Pancreas (tissue), 10 donors: Measurements from ENCODE around the gene AP4E1. TPM values are rescaled to one million over a fixed set of nuclear protein-coding genes. Genes with fewer than 3 reads are reported as not detected.

Experiments
- ATAC-seq, 4 donors: fragments of 200-7000 bp; cut with Tn5 transposase; one replicate each; pipeline versions ENCODE4 v1.8.0 to v1.9.1; 2020; ENCODE audit warnings: mild to moderate bottlenecking in 4 of 4, moderate library complexity in 4 of 4
- DNase-seq, 6 donors: peaks; one replicate each; pipeline ENCODE4 v3.0.0-alpha.2; 2020
- FAIRE-seq: peaks from 2 replicates; lab custom pipeline; 2012; peaks lifted over from hg19 to GRCh38; lab: Jason Lieb, UNC
- H3K27ac ChIP-seq, 4 donors: fragments of 200-600 bp; sonication (generic); 1 replicate in 3 of 4; 2 replicates in 1 of 4; pipeline versions ENCODE4 v1.5.0 to v1.8.0; 2020
- H3K27me3 ChIP-seq, 4 donors: fragments of 200-600 bp; one replicate each; pipeline ENCODE4 v1.8.0; 2021
- H3K36me3 ChIP-seq, 3 donors: fragments of 200-600 bp; sonication (generic) in 1 of 3; one replicate each; pipeline versions ENCODE4 v1.5.0 to v1.8.0; 2020 to 2021
- H3K4me1 ChIP-seq, 3 donors: fragments of 200-600 bp; one replicate each; pipeline ENCODE4 v1.8.0; 2021
- H3K4me3 ChIP-seq, 4 donors: fragments of 200-600 bp; sonication (generic) in 2 of 4; one replicate each; pipeline versions ENCODE4 v1.5.0 to v1.8.0; 2020 to 2021
- H3K9me3 ChIP-seq, 4 donors: fragments of 200-600 bp; one replicate each; pipeline ENCODE4 v1.8.0; 2021
- CTCF ChIP-seq, 4 donors: fragments of 200-600 bp; sonication (generic) in 3 of 4; IDR thresholded peaks; one replicate each; pipeline versions ENCODE4 v1.5.0 to v1.8.0; 2021; ENCODE audit warnings: antibody characterized with exemption in 4 of 4
- WGBS, 2 donors: extraction: QIAGEN DNeasy Blood & Tissue Kit; methylation state at CpG; one replicate each; pipeline ENCODE4 v1.1.7; 2013; 5-methylcytosine and 5-hydroxymethylcytosine counted together
- intact Hi-C, 3 donors: fragments of 100-400 bp; cut with DNase I; formaldehyde crosslinking; loops; one replicate each; pipeline versions ENCODE4 v1.11.1 to v1.14.2; 2022
- polyA plus RNA-seq, 2 donors: library from polyadenylated mRNA; stranded (reverse); fragments of 200-250 nt; gene quantifications; one replicate each; pipeline ENCODE4 v1.2.3, GENCODE V29; 2013
- total RNA-seq, 6 donors: library from RNA; stranded (reverse); fragmentation: NEBNext Ultra II Directional in 4 of 6; extraction: Animal tissue kit (Norgen Biotek cat#: 25700) in 4 of 6; gene quantifications; one replicate each; pipeline versions ENCODE4 v1.2.1 to v1.2.4, GENCODE V29; 2021 to 2023
- donor health status: healthy with polysubstance abuse.
- donor health status: DM: no; HTN: no; CAD: no; lungs with moderate emphysema.
- donor health status: DM: no; HTN: no; CAD: no.
- donor health status: control.
- donor health status: control.
- donor health status: Bipolar disorder and iron deficiency.
- donor health status: DM: yes; HTN: yes; CAD: no.
- donor health status: DM: no; HTN: no; CAD: no.
- donor health status: DM: no; HTN: no; CAD: no.
- donor health status: DM: yes; HTN: yes; CAD: no.

AP4E1 gene
- total and polyA plus RNA-seq, 8 donors, result 1.1 to 4.8 (median 2.4) TPM

- FAIRE-seq, result no peak
- no peak for ATAC-seq
- intact Hi-C loops, result no loop called here
- H3K27ac ChIP-seq, result no peak overlapping the region
- 90 to 95% methylated on average over 2 of the region's 2 CpGs for WGBS, 2 donors
- H3K9me3 ChIP-seq, result no peaks in the 10 kb centered on the region
- no peak for DNase-seq
- no peaks in the 10 kb centered on the region for H3K27me3 ChIP-seq
- H3K4me3 ChIP-seq, result no peak overlapping the region
- H3K4me1 ChIP-seq, result peaks cover 0 to 14% (median 0%) of the 10 kb centered on the region in 3 donors
- no peak for TF ChIP-seq CTCF (IDR thresholded peaks at IDR 0.05)
- H3K36me3 ChIP-seq, result no peaks in the 10 kb centered on the region
Measured at GRCh38 chr15:50886611-50887345, 21.7 kb upstream of the AP4E1 start.

- 83 to 88% methylated on average over 3 of the region's 3 CpGs for WGBS, 2 donors
- intact Hi-C loops, result no loop called here
- ATAC-seq (no peak), FAIRE-seq (no peak), DNase-seq (no peak)
- Histone ChIP-seq H3K9me3 (no peaks in the 10 kb centered on the region), H3K4me1 (peaks cover 0 to 14% (median 0%) of the 10 kb centered on the region in 3 donors), H3K27ac (no peak overlapping the region), H3K27me3 (no peaks in the 10 kb centered on the region), H3K4me3 (no peak overlapping the region), H3K36me3 (no peaks in the 10 kb centered on the region)
- TF ChIP-seq CTCF (IDR thresholded peaks at IDR 0.05), result no peak
Measured at GRCh38 chr15:50888054-50888453, 20.4 kb upstream of the AP4E1 start.

GRCh38 chr15:50889589-50889988 lies 18.9 kb upstream of the AP4E1 start:
- H3K4me1 ChIP-seq, result peaks cover 0 to 8% (median 0%) of the 10 kb centered on the region in 3 donors
- TF ChIP-seq CTCF (IDR thresholded peaks at IDR 0.05), result no peak
- H3K36me3 ChIP-seq, result no peaks in the 10 kb centered on the region
- ATAC-seq (no peak), FAIRE-seq (no peak), DNase-seq (no peak)
- H3K4me3 ChIP-seq, result no peak overlapping the region
- no peaks in the 10 kb centered on the region for H3K27me3 ChIP-seq
- H3K9me3 ChIP-seq, result no peaks in the 10 kb centered on the region
- 97% methylated on average over 9 of the region's 9 CpGs for WGBS, 2 donors
- intact Hi-C loops, result no loop called here
- H3K27ac ChIP-seq, result no peak overlapping the region

- ATAC-seq (no peak), FAIRE-seq (no peak), DNase-seq (no peak)
- Histone ChIP-seq H3K27ac (no peak overlapping the region), H3K36me3 (no peaks in the 10 kb centered on the region), H3K9me3 (no peaks in the 10 kb centered on the region), H3K4me3 (no peak overlapping the region), H3K27me3 (no peaks in the 10 kb centered on the region), H3K4me1 (no peaks in the 10 kb centered on the region)
- WGBS, 2 donors, result 95 to 97% methylated on average over 5 of the region's 5 CpGs
- no peak for TF ChIP-seq CTCF (IDR thresholded peaks at IDR 0.05)
- intact Hi-C loops, result no loop called here
Measured at GRCh38 chr15:50890751-50891150, 17.7 kb upstream of the AP4E1 start.

GRCh38 chr15:50891159-50891558 lies 17.3 kb upstream of the AP4E1 start:
- H3K27ac ChIP-seq, result no peak overlapping the region
- 95 to 100% methylated on average over 1 of the region's 1 CpG for WGBS, 2 donors
- no peaks in the 10 kb centered on the region for H3K9me3 ChIP-seq
- no peak for TF ChIP-seq CTCF (IDR thresholded peaks at IDR 0.05)
- no peak for ATAC-seq
- no peak for DNase-seq
- H3K27me3 ChIP-seq, result no peaks in the 10 kb centered on the region
- H3K4me3 ChIP-seq, result no peak overlapping the region
- FAIRE-seq, result no peak
- no peaks in the 10 kb centered on the region for H3K4me1 ChIP-seq
- intact Hi-C loops, result no loop called here
- H3K36me3 ChIP-seq, result no peaks in the 10 kb centered on the region
